ENCODE data around the gene COMT. TPM values are rescaled to one million over a fixed set of nuclear protein-coding genes. Genes with fewer than 3 reads are reported as not detected.

Gene COMT
- polyA plus RNA-seq, 4 donors, result 103 to 157 (median 124) TPM

DNA sequence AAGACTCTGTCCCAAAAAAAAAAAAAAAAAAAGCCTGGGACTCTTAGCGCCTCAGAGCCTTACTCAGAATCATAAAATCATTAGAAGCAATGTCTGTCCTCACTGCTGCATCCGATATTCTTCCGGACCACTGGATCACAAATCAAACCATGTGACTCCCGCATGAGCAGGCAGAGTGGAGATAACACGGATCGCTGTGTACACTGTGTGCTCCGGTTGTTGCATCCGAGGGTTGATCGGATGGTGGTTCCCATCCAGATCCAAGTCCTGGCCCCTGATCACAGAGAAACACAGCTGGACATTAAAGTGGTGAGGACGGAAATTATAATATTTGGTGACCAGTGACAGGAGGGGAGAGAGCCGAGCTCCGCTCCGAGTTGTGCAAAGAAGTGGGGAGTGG, 9.8 kb downstream of the COMT start:
- DNase-seq (ENCODE audit: low read depth in 4 of 4, low spot score in 2 of 4), result no peak

DNA sequence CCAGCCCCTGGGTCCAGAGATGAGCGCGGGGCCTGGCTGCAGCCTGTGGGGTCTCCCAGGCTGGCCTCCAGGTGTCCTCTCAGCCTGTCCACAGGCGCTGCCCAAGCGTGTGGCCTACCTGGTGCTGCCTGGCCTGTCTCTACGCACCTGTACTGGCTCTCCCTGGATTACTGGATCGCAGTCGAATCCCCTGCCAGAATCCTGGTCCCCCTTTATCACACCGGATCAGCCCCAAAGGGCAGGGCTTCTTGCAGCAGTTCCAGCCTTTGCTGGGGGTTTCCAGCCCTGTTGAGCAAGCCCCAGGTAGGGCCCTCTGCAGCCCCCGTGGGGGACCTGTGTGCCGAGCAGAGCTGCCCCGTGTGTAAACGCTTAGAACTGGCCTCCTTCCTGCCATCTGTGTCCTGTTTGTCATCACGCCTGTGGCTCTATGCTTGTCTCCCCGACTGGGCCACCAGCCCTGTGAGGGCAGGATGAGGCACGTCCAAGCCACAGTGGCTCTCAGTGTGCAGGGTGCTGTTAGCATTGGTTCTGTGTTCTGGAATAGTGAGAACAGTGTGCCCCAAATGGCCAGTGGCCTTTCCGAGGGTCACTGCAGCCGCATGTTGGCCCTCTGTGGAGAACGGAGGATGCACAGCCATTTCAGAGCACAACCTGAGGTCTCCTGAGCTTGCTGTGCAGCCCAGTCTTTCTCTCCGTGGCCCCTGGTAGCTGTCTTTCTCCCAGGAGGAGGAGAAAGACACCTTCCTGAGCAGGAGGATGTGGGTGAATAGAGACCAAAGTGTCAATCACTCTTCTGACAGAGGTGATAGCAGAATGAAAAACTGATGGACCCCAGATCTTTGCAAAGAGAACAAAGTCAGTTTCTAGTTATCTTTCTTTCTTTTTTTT, 13.9 kb downstream of the COMT start:
- DNase-seq (ENCODE audit: low read depth in 4 of 4, low spot score in 2 of 4), result no peak

DNA sequence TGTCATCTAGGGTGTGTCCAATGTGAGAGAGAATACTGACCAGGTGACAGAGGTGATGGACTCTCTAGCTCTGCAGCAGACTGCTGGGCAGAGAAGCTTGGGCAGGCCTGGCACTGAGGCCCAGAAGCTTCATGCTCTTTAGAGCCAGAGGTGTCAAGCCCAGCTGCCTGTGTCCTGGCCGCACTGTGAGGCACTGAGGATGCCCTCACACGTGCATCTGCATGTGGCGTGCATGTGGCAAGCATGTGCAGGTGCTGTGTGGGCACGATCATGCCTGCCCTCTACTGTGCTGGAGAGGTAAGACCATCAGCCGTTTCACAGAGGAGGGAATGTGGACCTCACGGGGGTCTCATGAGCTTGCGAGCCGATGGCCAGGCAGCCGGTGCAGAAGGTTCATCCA, 15.9 kb downstream of the COMT start:
- DNase-seq (ENCODE audit: low read depth in 4 of 4, low spot score in 2 of 4), result no peak

DNA sequence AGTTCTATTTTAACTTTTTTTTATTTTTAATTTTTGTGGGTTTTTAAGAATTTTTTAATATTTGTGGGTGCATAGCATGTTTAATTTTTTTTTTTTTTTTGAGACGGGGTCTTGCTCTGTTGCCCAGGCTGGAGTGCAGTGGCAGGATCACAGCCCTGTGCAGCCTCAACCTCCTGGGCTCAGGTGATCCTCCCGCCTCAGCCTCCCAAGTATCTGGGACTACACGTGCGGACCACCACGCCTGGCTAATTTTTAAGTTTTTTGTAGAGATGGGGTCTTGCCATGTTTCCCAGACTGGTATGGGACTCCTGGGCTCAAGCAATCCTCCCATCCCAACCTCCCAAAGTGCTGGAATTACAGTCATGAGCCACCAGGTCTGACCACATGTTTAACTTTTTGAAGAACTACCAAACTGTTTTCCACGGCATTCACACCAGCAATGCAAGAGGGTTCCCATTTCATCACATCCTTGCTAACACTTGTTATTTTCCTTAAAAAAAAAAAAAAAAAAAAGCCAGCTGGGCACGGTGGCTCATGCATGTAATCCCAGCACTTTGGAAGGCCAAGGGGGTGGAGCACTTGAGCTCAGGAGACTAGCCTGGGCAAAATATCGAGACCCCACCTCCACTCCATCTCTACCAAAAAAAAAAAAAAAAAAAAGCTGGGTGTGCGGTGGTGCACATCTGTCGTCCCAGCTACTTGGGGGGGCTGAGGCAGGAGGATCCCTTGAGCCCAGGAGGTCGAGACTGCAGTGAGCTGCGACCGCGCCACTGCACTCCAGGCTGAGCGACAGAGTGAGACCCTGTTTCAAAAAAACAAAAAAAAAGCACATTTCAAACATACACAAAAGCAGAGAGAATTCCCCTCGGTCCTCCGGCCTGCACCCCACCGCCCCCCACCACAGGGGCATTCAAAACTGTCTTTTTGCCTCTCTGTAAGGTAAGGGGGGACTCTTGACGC, 16.8 kb downstream of the COMT start:
- DNase-seq (ENCODE audit: low read depth in 4 of 4, low spot score in 2 of 4), result no peak

DNA sequence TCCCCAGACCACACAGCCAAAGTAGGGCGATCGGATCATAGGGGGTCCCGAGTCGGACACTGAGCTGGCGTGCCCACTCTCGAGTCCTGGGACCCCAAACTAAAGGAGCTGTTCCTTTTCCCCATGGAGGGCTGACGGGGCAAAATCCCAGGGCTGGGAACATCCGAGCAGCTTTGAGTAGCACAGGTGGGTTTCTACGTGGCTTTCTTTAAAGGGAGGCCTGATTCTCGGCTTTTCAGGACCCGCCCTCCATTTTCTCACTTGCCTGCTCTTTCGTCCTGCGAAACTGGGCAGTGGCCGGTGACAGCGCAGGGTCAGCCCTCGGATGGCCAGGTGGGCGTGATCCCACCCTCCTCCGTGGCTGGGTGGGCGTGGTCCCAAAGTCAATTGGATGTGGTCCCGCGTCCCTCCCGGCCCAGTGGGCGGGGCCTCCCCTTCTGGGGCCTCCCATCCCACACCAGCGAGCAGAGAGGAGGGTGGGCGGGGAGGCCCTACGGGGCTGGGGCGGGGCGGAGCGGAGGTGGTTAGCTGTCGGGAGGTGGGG, 17.5 kb downstream of the COMT start:
- DNase-seq (ENCODE audit: low read depth in 4 of 4, low spot score in 2 of 4), result peak; percentile 72 to 91 (median 80)

DNA sequence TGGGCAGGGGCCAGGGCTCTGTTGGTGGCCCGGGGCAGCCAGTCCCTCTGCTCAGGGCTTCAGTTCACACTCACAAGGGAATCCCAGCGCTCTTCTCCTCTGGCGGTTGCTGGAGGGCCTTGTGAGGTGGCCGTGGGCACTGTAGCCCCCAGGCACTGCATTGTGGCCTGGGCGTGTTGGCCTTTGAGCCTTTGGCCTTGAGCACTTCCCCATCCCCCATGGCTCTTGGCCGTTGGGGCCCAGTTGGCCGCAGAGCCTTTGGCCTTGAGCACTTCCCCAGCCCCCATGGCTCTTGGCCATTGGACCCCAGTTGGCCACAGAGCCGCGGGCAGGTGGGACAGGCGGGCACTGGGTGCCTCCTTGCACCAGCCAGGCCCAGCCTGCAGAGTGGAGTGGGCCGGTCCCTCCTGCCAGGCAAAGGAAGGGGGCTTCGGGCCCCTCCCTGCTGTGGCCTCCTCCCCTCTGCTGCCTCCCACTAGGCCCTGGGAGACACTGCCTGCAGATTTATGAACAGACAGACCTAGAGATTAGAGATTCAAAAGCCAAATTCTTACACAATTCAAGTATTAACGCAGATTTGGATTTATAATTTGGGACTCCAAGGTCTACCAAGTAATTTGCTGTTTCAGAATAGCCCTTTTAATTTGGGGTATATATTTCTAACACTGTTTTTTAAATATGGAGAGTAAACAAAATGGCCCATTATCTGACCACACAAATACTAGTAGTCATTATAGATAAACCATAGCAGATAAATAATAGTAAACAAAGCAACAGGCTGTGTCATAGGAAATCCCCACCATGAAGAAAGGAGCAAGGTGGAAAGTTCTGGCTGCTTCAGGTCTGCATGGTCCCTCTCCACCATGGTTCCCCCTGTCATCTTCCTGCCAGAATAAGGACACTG, 18.3 kb downstream of the COMT start:
- DNase-seq (ENCODE audit: low read depth in 4 of 4, low spot score in 2 of 4), result no peak

DNA sequence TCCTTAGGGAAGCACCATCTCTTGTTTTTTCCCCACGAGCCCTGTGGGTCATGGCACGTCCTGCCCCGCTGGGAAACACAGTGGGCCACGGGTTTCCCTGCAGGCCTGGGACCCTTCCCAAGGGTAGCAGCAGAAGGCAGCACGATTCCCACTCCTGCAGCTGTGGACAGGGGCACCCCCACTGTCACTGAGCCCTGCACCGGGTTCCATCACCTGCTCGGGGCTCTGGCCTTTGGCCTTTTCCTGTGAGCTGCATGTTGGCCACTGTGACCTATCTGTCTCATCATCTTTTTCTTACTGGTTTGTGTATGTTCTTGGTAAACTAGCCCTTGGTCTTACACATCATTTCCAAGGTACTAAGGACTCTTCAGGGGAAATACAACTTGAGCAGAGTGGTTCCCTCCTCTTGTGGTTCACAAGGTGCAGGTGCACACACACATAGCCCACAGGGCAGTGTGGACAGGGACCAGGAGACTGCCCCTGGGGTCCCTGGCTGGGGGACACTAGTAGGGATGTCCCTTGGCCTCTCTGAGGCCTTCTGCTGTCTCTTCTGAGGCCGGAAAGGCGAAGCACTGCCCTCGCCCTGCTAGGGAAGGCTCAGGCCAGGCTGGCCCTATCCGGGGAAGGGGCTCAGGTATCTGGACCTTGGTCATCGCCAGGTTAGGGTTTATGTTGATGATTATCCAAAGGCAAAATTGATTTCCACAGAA, 19.1 kb downstream of the COMT start:
- DNase-seq (ENCODE audit: low read depth in 4 of 4, low spot score in 2 of 4), result no peak

DNA sequence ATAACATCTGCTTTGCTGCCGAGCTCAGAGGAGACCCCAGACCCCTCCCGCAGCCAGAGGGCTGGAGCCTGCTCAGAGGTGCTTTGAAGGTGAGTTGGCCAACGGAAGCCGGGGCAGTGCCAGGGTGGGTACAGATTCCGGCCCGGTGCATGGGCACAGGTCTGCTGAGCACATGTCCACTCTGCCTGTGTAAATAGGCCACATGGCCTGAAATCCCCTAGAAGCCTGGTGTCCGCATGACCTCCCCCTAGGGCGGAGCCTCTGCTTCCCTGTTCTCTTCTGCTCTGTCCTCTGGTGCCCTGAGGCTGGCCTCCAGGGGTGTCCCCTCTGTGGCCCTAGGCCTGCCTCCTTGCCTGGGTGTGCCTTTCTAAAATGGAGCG, 19.6 kb downstream of the COMT start:
- no peak for DNase-seq (ENCODE audit: low read depth in 4 of 4, low spot score in 2 of 4)

DNA sequence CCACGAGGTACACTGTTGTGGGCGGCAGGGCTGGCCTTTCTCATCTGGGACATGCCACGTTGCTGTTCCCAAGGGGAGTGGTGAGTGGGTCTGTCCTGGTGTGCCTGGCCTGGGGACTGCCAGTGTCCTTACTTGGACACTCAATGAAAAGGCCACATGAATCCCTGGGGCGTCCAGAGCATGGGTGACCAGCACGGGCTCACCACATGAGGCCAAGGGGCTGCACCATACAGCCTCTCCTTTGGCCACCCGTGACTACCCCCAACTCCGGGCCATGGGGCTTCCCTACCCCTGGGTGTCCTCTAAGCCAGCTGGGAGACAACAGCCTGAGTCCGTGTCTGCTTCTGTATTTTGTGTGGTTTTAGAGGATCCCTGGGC, 20.3 kb downstream of the COMT start:
- DNase-seq (ENCODE audit: low read depth in 4 of 4, low spot score in 2 of 4), result no peak

DNA sequence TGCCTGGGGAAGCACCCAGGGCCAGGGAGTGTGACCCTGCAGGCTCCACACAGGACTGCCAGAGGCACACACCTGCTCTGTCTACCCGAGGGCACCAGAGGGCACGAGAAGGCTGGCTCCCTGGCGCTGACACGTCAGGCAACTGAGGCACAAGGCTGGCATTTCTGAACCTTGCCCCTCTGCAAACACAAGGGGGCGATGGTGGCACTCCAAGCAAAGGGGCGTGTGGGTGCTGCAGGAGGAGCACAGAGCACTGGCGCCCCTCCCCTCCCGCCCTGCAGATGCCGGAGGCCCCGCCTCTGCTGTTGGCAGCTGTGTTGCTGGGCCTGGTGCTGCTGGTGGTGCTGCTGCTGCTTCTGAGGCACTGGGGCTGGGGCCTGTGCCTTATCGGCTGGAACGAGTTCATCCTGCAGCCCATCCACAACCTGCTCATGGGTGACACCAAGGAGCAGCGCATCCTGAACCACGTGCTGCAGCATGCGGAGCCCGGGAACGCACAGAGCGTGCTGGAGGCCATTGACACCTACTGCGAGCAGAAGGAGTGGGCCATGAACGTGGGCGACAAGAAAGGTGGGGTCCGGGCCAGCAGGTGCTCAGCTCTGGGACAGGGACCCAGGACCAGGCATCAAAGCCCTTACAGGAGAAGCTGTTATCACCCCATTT, 20.8 kb downstream of the COMT start:
- no peak for DNase-seq (ENCODE audit: low read depth in 4 of 4, low spot score in 2 of 4)

DNA sequence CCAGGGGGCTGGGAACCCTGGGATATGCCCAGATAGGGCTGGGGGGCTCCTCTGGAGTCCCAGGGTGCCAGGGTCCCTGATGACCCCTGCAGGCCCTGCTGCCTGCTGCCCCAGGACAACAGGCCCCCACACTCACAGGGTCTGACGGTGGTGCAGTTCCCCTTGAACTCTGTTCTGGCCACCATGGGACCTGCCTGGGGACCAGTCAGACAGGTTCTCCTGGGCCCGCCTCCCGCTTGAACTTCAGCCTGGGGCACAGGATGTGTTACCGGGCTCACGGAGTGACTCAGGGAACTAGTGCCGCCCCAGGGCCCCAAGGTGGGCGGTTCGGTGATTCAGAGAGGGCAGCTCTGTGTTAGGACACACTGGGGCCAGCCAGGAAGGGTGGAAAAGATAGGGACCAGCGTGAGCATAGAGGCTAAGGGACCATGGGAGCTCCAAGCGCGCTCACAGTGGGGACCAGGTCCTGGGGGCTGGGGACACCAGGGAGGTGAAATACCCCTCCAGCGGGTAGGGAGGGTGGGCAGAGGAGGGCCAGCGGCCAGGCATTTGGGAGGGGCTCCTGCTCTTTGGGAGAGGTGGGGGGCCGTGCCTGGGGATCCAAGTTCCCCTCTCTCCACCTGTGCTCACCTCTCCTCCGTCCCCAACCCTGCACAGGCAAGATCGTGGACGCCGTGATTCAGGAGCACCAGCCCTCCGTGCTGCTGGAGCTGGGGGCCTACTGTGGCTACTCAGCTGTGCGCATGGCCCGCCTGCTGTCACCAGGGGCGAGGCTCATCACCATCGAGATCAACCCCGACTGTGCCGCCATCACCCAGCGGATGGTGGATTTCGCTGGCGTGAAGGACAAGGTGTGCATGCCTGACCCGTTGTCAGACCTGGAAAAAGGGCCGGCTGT, 21.6 kb downstream of the COMT start:
- no peak for DNase-seq (ENCODE audit: low read depth in 4 of 4, low spot score in 2 of 4)

DNA sequence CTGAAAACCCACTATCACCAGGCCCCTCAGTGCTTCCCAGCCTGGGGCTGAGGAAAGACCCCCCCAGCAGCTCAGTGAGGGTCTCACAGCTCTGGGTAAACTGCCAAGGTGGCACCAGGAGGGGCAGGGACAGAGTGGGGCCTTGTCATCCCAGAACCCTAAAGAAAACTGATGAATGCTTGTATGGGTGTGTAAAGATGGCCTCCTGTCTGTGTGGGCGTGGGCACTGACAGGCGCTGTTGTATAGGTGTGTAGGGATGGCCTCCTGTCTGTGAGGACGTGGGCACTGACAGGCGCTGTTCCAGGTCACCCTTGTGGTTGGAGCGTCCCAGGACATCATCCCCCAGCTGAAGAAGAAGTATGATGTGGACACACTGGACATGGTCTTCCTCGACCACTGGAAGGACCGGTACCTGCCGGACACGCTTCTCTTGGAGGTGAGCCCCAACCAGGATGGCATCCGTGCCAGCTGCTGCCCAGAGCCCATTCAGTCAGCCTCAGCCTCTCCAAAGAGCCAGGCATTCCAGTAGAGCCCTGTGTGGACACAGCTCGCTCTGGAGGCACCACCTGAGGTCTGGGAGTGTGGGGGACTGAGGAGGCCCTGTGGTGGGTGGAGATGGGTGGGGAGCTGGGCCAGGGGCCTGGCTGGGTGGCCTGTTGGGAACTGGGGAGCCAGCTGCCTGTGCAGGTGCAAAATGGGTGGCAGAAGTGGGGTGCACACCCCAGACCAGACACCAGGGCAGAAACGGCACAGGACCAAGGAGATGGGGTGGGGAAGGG, 22.5 kb downstream of the COMT start:
- no peak for DNase-seq (ENCODE audit: low read depth in 4 of 4, low spot score in 2 of 4)

DNA sequence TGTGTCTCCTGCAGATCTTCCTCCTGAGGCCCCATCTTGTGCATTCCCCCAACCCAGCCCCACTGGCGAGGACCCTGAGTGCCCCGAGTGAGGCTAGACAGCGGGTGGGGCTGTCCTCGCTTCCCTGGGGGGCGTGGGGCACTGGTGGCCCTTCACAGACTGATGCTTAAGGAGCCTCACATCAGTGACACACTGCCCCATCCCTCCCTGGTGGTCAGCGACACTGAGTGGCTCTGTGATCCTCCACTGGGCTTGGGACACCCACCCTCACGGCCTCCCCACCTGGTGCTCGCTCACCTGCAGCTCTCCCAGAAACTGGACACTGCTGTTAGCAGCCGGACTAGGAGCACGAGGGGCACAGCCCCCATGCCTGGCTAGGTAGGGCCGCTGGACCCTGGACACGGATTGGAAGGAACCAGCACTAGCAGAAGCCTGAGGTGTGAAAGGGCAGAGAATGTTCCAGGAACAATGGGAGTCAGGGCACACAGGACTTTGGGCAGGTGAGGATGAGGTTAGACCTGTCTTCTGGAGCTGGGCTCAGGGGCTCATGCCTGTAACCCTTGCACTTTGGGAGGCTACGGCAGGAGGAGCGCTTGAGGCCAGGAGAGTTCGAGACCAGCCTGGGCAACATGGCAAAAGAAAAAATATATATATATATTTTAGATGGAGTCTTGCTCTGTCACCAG, 23.3 kb downstream of the COMT start:
- no peak for DNase-seq (ENCODE audit: low read depth in 4 of 4, low spot score in 2 of 4)

DNA sequence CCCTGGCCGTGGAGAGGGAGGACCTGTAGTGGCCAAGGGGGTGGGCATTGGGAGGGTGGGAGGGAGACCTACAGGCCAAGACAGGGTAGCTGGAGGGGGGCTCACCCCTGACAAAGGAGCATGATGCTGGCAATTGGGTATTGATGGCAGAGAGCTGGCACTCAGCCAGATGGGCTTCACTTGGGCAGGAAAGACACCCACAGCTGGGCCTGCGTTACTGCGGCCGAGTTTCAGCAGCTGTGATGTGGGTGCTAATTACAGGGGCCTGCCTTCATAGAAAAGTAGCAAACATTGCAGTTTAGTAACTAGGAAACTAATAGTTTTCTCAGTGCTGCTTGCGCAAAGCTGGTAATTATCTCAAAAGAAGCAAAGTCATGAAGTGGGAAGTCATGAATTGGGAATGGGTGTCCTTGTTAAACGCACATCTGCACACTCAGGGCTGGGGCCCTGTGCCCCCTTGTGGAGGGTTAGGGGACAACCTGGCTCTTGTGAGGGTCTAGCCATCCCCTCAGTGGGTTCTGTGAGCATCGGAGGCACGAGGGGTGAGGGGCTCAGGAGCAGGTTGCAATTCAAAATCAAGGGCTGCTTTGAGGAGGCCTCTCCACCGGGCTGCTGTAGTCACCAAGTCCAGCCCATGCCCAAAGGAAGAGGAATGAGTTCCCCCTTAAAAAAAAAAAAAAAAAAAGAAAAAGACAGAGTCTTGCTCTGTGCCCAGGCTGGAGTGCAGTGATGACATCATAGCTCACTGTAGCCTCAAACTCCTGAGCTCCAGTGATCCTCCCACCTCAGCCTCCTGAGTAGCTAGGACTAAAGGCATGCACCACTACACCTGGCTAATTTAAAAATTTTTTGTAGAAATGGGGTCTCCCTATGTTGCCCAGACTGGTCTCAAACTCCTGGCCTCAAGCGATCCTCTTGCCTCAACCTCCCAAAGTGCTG, 24.5 kb downstream of the COMT start:
- DNase-seq (ENCODE audit: low read depth in 4 of 4, low spot score in 2 of 4), result no peak

DNA sequence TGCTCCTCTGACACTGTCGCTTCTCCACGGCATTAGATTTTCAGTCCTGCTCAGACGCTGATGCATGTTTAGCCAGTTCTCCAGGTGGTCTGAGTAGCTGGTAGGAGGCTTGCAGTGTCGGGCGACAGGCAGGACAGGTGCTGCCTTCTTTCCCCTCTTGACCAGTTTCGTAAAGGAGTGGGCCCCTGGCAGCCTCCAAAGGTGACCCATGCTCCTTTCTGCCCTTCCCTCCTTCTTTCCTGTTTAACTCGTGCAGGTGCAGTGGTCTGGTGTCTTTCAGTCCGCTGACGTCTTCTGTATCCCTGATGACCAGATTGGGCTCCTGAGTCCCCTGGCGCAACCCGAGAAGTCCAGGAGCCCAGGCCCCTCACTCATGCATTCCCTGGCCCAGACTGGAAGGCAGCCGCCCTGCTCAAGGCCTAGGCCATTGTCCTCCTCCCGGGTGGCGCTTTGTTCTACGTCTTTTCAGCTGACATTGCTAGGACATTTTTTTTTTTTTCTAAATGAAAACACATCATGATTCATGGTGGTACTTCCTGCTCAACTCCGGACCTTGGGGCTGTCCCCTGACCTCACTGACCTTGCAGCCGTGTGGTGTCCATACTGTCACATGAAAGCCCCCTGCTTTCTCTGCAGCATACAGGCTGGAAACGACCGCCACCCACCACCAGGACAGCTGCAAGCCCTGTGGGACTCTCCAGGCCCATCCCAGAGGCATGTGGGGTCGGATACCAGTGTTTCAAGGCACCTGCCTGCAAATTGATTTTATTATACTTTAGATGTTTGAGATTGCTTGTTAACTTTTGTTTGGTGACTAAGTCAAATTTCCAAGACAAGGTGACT, 25.6 kb downstream of the COMT start:
- DNase-seq (ENCODE audit: low read depth in 4 of 4, low spot score in 2 of 4), result no peak

All from left renal cortex interstitium (tissue), 4 donors.